ENCODE results near the gene SIN3A. TPM values are rescaled to one million over a fixed set of nuclear protein-coding genes. Genes with fewer than 3 reads are reported as not detected.
"Not testable (repeated sequence)": the region's sequence is repeated elsewhere in the genome, so short reads cannot be mapped to it uniquely, and the experiment has no call there.

The SIN3A gene
- total RNA-seq, 2 donors from 2014 or later = 51.0 to 98.6 TPM

DNA sequence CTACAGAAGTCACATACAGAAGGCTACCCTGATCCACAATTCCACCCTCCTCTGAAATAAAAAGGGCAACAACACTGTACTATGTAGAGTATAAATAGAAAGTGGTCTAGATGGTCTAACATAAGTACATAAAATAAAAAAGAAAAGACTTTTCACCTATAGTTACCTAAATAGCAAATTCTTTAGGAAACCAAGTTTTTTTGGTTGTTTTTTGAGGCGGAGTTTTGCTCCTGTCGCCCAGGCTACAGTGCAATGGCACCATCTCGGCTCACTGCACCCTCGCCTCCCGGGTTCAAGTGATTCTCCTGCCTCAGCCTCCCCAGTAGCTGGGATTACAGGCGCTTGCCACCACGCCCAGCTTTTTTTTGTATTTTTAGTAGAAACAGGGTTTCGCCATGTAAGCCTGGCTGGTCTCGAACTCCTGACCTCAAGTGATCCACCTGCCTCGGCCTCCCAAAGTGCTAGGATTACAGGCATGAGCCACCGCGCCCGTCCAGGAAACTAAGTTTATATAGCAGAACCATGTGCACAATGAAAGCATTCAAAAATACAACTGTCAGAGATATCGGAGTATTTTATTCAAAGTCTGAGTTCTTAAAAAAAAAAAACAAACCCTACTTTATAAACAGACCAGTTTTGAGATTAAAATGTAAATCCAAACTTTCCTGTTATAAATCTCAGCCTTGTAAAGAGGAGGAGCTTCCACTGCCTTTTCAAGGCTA is 1.7 kb downstream of the SIN3A start:
- intact Hi-C loops (cut with DNase I) = loop anchor here (2.0 to 5.0 kb wide), 3 partner anchors 81 to 175 kb away; partner anchors contain the start of genes MAN2C1, PTPN9 and SNUPN
- Histone ChIP-seq H3K27me3 (replicated peaks; ENCODE audit: insufficient read depth) (no peaks in the 10 kb centered on the region), H3K9me3 (no peaks in the 10 kb centered on the region), H3K4me1 (replicated peaks) (peaks cover 11% of the 10 kb centered on the region), H3K36me3 (no peaks in the 10 kb centered on the region), H3K27ac (peak overlapping the region; percentile 98 to 100), H3K4me3 (peak overlapping the region; percentile 77 to 93)
- TF ChIP-seq POLR2AphosphoS5 (IDR thresholded peaks at IDR 0.05) (no peak), POLR2A (IDR thresholded peaks at IDR 0.05) (no peak)
- TF ChIP-seq, protein P1, sequence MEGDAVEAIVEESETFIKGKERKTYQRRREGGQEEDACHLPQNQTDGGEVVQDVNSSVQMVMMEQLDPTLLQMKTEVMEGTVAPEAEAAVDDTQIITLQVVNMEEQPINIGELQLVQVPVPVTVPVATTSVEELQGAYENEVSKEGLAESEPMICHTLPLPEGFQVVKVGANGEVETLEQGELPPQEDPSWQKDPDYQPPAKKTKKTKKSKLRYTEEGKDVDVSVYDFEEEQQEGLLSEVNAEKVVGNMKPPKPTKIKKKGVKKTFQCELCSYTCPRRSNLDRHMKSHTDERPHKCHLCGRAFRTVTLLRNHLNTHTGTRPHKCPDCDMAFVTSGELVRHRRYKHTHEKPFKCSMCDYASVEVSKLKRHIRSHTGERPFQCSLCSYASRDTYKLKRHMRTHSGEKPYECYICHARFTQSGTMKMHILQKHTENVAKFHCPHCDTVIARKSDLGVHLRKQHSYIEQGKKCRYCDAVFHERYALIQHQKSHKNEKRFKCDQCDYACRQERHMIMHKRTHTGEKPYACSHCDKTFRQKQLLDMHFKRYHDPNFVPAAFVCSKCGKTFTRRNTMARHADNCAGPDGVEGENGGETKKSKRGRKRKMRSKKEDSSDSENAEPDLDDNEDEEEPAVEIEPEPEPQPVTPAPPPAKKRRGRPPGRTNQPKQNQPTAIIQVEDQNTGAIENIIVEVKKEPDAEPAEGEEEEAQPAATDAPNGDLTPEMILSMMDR (IDR thresholded peaks at IDR 0.05) = no peak
- no peak for DNase-seq (ENCODE audit: low spot score)
- 45% methylated on average over 14 of the region's 14 CpGs for WGBS

DNA sequence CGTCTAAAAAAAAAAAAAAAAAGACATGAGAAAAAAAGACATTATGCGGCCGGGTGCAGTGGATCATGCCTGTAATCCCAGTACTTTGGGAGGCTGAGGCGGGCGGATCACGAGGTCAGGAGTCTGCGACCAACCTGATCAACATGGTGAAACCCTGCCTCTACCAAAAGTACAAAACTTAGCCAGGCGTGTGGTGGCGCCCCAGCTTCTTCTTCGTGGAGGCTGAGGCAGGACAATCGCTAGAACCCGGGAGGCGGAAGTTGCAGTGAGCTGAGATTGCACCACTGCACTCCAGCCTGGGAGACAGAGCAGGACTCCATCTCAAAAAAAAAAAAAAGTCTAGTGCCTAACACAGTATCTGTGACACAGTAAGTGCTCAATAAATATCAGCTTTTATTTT is 3.3 kb downstream of the SIN3A start:
- H3K36me3 ChIP-seq; H3K27ac ChIP-seq; intact Hi-C loops (cut with DNase I); H3K9me3 ChIP-seq; H3K4me3 ChIP-seq; H3K27me3 ChIP-seq (replicated peaks; ENCODE audit: insufficient read depth); DNase-seq (ENCODE audit: low spot score): not testable (repeated sequence)
- H3K4me1 ChIP-seq (replicated peaks) = peaks cover 10% of the 10 kb centered on the region
- 88% methylated on average over 13 of the region's 13 CpGs for WGBS

DNA sequence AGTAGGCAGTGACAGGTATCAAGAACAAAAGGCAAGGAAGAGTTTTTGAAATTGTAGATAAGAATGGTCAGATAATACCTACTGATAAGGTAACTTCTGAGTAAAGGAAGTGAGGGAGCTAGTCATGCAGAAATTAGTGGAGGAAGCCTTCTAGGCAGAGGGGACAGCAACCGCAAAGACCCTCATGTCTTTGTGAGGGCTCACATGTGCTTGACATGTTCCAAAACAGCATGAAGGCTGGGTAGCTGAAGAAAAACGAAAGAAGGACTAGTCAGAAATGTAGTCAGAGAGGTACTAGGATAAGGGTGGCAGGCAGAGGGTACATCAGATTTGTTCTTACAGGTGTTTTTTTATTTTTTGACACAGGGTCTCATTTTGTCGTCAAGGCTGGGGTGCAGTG is 5.3 kb downstream of the SIN3A start:
- TF ChIP-seq POLR2AphosphoS5 (IDR thresholded peaks at IDR 0.05) (no peak), POLR2A (IDR thresholded peaks at IDR 0.05) (no peak)
- TF ChIP-seq, protein P1 (IDR thresholded peaks at IDR 0.05) = no peak
- intact Hi-C loops (cut with DNase I) = no loop called here
- Histone ChIP-seq H3K27me3 (replicated peaks; ENCODE audit: insufficient read depth) (no peaks in the 10 kb centered on the region), H3K4me1 (replicated peaks) (peaks cover 7% of the 10 kb centered on the region), H3K27ac (no peak overlapping the region), H3K9me3 (no peaks in the 10 kb centered on the region), H3K36me3 (no peaks in the 10 kb centered on the region), H3K4me3 (no peak overlapping the region)
- no peak for DNase-seq (ENCODE audit: low spot score)
- 72% methylated on average over 3 of the region's 3 CpGs for WGBS

DNA sequence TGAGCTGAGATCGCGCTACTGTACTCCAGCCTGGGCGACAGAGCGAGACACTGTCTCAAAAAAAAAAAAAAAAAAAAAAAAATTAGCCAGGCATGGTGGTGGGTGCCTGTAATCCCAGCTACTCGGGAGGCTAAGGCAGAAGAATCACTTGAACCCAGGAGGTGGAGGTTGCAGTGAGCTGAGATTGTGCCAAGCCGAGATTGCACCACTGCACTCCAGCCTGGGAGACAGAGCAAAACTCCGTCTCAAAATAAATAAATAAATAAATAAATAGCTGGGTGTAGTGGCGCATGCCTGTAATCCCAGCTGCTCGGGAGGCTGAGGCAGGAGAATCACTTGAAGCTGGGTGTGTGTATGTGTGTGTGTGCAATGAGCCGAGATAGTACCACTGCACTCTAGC is 6.2 kb downstream of the SIN3A start:
- intact Hi-C loops (cut with DNase I); H3K27ac ChIP-seq; H3K9me3 ChIP-seq; H3K27me3 ChIP-seq (replicated peaks; ENCODE audit: insufficient read depth); H3K36me3 ChIP-seq; H3K4me3 ChIP-seq; H3K4me1 ChIP-seq (replicated peaks); DNase-seq (ENCODE audit: low spot score): not testable (repeated sequence)
- 94% methylated on average over 10 of the region's 10 CpGs for WGBS

DNA sequence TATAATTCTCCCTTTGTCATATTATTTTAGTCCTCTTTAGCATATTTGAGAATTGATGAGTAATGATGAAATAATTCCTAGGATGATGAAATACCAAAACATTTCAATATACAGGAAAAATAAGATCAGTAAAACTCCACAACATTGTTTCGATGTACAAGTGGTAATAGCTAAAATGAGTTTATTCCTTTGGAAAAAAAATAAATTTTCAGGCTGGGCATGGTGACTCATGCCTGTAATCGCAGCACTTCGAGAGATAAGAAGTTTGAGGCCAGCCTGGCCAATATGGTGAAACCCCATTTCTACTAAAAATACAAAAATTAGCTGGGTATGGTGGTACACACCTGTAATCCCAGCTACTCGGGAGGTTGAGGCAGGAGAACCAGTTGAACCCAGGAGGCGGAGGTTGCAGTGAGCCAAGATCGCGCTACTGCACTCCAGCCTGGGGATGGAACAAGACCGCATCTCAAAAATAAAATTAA is 7.5 kb downstream of the SIN3A start:
- H3K4me1 ChIP-seq (replicated peaks); H3K4me3 ChIP-seq; H3K9me3 ChIP-seq; H3K36me3 ChIP-seq; intact Hi-C loops (cut with DNase I); DNase-seq (ENCODE audit: low spot score); H3K27ac ChIP-seq; H3K27me3 ChIP-seq (replicated peaks; ENCODE audit: insufficient read depth): not testable (repeated sequence)
- WGBS = 90% methylated on average over 8 of the region's 8 CpGs

DNA sequence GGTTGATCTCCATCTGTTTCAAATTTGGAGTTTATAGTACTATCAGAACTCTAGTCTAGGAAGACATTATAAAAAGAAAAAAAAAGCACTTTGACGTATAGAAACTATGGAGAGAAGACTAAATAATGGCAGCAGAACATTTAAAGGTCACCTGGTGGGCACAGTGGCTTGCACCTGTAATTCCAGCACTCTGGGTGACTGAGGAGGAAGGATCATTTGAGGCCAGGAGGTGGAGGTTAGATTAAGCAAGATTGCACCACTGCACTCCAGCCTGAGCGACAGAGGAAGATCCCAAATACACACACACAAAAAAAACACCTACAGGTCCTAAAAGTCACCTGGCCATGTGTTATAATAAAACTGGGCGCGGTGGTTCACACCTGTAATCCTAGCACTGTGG is 13.8 kb downstream of the SIN3A start:
- no peaks in the 10 kb centered on the region for H3K36me3 ChIP-seq
- 92% methylated on average over 4 of the region's 4 CpGs for WGBS
- no peak for DNase-seq (ENCODE audit: low spot score)
- H3K9me3 ChIP-seq = no peaks in the 10 kb centered on the region
- intact Hi-C loops (cut with DNase I) = no loop called here
- H3K4me3 ChIP-seq = no peak overlapping the region
- H3K27me3 ChIP-seq (replicated peaks; ENCODE audit: insufficient read depth) = no peaks in the 10 kb centered on the region
- TF ChIP-seq, protein P1 (IDR thresholded peaks at IDR 0.05) = no peak
- no peak for TF ChIP-seq POLR2A (IDR thresholded peaks at IDR 0.05)
- no peak for TF ChIP-seq POLR2AphosphoS5 (IDR thresholded peaks at IDR 0.05)
- H3K27ac ChIP-seq = no peak overlapping the region
- no peaks in the 10 kb centered on the region for H3K4me1 ChIP-seq (replicated peaks)

Data from prostate gland (tissue), 2 donors.